ENCODE results near the gene STX8.
"Not testable (repeated sequence)": the region's sequence is repeated elsewhere in the genome, so short reads cannot be mapped to it uniquely, and the experiment has no call there.

STX8 gene

DNA sequence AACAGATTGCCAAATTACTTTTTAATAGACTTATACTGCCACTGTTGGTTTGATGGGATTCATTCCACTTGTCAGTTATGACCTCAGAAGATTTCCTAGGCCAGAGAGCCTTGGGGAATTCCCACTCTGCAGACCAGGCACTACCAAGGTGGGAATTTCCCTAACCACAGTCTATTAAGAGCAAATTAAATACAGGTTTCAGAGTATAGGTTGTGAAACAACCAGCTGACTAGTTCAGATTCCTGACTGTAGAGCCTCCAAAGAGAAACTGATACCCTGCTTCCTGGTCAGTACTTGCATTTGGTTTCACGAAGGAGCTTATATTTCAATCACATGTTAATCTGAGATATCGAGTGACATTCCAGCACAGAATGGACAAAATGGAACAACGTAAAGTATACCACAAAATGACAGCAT, 186.5 kb downstream of the STX8 start:
- no peak for DNase-seq (ENCODE audit: low spot score)

DNA sequence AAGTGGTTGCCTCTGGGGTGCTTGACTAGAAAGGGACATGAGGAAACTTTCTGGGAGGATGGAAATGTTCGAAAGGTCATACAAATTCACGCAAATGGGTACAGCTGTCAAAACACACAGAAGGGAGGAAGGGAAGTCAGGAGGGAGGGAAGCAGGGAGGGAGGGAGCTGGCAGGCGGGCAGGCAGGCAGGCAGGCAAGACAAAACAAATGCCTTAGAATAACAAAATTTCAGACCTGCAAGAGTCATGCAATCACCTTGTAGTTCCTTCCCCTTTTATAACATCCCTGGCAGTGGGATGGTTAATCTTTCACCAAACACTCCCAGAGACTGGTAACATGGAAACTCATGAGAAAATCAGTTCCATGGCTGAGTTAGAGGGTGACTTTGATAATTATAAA, 189.2 kb downstream of the STX8 start:
- no peak for DNase-seq (ENCODE audit: low spot score)

DNA sequence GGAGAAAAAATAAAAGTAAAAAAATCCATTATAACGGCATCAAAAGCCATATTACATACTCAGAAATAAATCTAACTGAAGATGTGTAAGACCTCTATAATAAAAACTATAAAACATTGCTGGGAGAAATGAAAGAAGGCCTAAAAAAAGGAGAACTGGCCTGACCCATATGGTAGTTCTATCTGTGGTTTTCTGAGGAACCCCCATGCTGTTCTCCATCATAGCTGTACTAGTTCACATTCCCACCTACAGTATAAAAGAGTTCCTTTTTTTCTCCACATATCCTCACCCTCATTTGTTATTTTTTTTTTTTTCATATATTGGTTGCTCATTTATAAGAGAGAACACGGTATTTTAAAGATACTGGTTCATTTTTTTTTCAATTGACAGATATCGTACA, 191.8 kb downstream of the STX8 start:
- no peak for DNase-seq (ENCODE audit: low spot score)

DNA sequence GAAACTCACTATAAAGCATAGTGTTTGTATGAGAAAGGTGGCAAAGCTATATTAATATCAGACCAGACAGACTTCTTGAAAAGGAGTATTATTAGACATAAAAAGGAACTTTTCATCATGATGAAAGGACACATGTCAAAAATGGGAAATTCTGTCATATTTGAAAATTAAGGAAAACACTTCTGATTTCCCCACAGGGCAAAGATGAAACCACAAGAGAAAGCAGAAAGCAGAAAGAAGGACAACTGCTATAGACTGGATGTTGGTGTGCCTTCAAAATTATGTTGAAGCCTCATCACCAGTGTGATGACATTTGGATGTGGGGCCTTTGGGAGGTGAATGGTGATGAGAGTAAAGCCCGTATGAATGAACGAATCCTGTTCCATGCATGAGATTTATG, 193.0 kb downstream of the STX8 start:
- no peak for DNase-seq (ENCODE audit: low spot score)

DNA sequence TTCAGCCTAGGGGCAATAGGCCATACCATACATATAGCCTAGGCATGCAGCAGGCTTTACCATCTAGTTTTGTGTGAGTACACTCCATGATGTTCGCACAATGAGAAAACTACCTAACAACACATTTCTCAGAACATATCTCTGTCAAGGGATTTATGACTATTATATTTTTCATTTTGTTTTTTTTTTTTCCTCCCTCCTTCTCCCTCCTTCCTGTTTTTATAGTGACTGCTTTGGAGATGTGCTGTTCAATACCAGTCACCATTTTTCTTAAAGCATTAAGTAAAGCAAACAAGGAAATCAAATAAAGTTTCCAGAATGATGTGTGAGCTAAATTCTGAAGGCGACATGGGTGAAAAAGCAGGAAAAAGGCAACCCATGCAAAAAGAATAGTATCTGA, 194.6 kb downstream of the STX8 start:
- DNase-seq (ENCODE audit: low spot score), result no peak

DNA sequence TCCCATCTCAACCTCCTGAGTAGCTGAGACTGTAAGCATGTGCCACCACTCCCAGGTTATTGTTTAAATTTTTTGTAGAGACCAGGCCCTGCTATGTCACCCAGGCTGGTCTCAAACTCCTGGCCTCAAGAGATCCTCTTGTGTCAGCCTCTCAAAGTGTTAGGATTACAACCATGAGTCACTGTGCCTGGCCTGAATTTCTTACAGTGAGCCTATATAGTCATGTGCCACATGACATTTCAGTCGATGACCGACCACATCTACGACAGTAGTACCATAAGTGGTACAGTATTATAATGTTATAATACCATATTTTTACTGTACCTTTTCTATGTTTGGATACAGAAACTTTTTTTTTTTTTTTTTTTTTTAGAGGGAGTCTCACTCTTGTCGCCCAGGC, 195.3 kb downstream of the STX8 start:
- DNase-seq (ENCODE audit: low spot score), result no peak

GRCh38 chr17:9376177-9376576, 199.4 kb downstream of the STX8 start:
- not testable (repeated sequence) for DNase-seq (ENCODE audit: low spot score)

DNA sequence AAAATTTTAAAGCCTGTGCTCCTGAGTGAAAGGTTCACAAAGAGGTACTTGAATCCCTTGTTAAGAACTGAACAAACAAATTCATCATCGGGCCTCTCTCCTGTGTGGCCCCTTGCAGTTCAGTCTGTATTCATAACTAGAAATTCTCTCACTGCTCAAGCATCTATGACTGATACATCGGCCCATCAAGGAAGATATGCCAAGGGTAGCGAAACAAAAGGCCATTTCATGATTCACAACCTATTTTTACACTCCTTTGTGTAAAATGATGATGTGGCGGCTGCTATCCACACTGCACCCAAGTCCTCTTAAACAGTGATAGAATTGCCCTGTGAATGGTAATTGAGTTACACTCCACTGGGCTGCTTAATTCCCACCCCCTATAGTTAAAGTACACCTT, 204.6 kb downstream of the STX8 start:
- no peak for DNase-seq (ENCODE audit: low spot score)

DNA sequence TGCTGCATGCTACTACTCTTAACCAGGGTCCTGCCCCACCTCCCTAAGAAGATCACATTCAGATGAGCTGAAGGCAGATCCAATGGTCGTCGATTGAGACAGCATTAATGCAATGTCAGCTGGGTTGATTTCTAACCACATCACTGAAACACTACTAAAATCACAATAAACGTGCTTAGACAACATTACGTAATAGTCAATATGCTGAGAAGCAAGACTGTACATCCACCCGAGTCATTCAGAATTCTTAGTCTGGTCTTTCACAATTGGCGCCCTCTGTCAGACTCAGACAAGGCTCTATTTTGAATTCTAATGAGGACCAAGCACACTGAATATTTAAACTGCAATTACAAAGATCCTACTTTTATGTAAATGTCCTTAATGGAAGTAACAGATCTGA, 205.2 kb downstream of the STX8 start:
- no peak for DNase-seq (ENCODE audit: low spot score)

GRCh38 chr17:9368631-9369030, 207.0 kb downstream of the STX8 start:
- no peak for DNase-seq (ENCODE audit: low spot score)

DNA sequence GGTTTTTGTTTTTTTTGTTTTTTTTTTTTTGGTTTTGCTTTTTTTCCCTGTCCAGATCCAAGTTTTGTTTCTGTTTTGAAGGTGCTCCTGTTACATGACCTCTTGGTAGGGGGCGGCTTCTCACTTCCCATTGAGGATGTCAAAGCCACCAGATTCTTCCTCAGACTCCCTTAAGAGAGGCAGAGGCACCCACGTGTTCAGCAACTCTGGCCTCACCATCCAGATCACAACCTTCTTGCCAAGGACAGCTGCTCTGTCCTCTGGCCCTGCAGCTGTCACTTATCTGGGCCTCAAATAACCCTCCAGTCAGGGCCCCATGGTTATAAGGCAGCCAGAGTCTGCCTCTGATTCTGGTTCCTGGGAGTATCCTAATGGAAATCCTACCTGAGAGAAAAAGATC, 208.5 kb downstream of the STX8 start:
- DNase-seq (ENCODE audit: low spot score), result no peak

GRCh38 chr17:9364837-9365430, 210.7 kb downstream of the STX8 start:
- no peak for DNase-seq (ENCODE audit: low spot score)

- DNase-seq (ENCODE audit: low spot score), result no peak
Observed at GRCh38 chr17:9363440-9364350, 211.9 kb downstream of the STX8 start.

- DNase-seq (ENCODE audit: low spot score), result no peak
Observed at GRCh38 chr17:9361188-9361955, 214.2 kb downstream of the STX8 start.

- DNase-seq (ENCODE audit: low spot score), result no peak
Observed at GRCh38 chr17:9360677-9361081, 214.9 kb downstream of the STX8 start.

DNA sequence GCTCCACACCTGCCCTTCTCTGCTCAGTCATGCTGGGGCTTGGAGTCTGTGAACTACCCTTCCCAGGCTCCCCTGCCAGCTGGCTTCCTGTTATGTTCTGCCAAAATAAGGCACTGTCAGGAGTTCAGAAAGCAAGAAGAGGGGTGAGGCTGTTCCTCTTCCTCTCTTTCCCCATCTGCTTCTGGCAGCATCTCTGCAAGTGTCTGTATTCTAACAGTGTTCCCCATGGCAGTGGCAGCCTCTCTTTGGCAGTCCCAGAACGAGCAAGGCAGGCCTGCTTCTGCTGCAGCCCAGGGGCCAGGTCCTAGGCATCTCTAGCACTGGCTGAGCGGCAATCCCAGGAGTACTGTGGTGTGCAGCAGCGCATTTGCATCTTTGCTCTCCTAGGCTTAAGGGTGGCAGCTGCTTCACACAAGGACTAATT, 219.1 kb downstream of the STX8 start:
- no peak for DNase-seq (ENCODE audit: low spot score)

DNA sequence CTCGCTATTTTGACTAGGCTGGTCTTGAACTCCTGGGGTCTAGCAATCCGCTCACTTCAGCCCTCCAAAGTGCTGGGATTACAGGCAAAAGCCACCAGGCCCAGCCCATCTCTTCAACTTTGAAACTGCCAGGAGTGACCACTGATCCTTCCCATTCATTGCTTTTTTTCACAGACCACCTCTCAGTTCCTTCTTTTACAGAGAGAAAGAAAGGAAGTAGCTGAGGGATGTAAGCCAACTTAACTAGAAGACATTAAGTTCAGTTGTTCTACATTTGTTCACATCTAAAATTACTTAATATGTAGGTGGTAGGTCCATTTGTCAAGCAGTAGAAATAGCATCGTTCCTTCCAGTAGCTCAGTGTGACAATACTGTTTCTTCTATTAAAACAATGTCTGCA, 219.8 kb downstream of the STX8 start:
- no peak for DNase-seq (ENCODE audit: low spot score)

- not testable (repeated sequence) for DNase-seq (ENCODE audit: low spot score)
Observed at GRCh38 chr17:9355231-9355630, 220.4 kb downstream of the STX8 start.

DNA sequence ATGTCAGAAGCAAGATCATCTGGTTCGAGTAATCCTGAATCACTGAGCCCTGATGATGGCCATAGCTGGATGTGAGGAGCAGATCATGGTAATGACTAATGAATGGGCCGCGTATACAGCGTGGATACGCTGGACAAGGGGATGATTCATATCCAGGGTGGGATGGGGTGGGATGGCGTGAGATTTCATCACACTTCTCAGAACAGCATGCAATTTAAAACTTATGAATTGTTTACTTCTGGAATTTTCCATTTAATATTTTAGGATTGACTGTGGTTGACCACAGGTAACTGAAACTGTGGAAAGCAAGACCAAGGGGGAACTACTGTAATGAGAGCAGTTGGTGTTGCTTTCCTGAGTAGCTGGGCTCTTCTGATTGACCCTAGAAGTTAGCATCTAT, 225.5 kb downstream of the STX8 start:
- DNase-seq (ENCODE audit: low spot score), result no peak

DNA sequence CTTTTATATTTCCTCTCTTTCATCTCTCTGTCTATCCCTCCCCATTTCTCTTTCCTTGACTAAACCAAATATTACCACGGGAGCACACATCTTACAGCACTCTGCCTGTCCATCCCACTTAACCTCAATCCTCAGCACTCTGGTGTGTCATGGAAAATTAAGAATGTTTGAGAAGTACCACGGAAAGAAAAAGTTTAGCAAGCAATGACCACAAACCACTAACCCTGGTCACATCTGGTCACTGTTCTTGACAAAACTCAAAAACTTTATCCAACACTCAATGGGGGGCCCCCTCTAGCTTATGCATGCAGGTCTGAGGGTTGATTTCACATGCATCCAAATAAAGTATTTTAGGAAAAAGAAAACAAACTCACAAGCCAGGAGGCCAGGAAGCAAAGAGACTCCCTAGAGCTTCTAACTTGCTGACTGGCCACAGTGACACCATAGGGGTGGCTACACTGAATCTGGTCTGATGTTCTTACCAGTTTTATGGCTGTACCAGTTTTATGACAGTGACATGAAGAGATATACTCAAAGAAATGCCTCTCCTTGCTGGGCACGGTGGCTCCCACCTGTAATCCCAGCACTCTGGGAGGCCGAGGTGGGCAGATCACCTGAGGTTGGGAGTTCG, 229.2 kb downstream of the STX8 start:
- DNase-seq (ENCODE audit: low spot score), result no peak

DNA sequence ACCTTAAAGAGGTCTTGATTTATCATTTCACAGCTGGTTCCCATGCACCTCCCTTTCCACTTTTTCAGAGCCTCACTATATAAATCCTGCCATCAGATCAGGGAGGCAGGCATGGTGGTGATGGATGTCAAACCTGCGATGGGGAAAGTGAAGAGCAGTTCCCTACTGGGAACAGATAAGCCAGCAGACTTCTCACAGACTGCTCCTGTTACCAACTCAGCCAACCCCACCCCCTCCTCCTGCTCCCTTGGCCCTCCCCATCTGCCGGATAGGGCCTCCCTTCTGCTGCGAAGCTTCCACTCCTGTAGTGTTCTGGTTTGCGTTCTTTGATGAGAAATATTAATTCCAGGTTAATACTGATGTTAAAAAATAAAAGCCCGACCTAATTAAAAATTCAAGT, 232.1 kb downstream of the STX8 start:
- no peak for DNase-seq (ENCODE audit: low spot score)

DNA sequence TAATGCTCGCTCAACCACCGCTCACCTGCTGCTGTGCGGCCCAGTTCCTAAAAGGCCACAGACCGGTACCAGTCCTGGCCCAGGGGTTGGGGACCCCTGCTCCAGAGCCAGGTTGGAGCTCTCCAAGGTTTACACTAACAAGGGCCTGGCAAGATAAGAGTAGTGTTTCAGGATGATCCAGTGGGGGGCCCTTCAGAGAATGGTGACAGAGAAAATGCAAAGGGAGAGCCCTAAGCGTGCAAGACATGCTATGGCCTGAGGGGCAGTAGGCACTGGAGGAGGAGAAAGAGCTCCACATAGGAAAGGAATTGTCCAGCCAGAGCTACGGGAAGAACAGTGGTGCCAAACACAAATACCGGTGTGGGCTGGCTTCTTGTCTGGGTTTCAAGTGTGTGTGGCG, 233.4 kb downstream of the STX8 start:
- no peak for DNase-seq (ENCODE audit: low spot score)

Measured in CD4-positive, alpha-beta T cell treated with Interleukin-6 at 100 ng/mL for 8 hours (primary cell).